Measurements from ENCODE around the gene IL37. TPM values are rescaled to one million over a fixed set of nuclear protein-coding genes. Genes with fewer than 3 reads are reported as not detected.
"Not testable (repeated sequence)": the region's sequence is repeated elsewhere in the genome, so short reads cannot be mapped to it uniquely, and the experiment has no call there.

Gene IL37
- total RNA-seq, 1 donor from 2014 or later: not detected

DNA sequence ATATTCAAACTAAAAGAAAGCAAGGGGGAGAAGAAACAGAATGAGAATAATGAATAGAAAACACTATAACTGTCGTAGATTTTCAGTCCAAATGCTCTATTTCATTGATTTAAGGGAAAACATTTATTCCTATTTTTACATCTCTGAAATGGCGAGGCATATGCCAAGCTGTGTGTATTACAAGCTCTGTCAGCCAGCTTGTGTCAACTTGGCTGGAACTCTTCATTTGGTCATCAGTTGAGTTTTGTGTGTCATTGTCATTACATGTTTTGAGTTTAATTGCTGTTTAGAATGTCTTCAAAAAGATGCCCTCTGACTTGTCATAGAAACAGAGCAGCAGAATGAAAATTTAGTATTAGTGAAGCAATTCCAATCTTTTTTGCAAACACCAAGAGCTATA is 8.1 kb upstream of the IL37 start:
- H3K4me3 ChIP-seq (ENCODE audit: low read depth, low read length): no peak overlapping the region
- no peak for DNase-seq (ENCODE audit: low read depth)
- TF ChIP-seq, protein P1, sequence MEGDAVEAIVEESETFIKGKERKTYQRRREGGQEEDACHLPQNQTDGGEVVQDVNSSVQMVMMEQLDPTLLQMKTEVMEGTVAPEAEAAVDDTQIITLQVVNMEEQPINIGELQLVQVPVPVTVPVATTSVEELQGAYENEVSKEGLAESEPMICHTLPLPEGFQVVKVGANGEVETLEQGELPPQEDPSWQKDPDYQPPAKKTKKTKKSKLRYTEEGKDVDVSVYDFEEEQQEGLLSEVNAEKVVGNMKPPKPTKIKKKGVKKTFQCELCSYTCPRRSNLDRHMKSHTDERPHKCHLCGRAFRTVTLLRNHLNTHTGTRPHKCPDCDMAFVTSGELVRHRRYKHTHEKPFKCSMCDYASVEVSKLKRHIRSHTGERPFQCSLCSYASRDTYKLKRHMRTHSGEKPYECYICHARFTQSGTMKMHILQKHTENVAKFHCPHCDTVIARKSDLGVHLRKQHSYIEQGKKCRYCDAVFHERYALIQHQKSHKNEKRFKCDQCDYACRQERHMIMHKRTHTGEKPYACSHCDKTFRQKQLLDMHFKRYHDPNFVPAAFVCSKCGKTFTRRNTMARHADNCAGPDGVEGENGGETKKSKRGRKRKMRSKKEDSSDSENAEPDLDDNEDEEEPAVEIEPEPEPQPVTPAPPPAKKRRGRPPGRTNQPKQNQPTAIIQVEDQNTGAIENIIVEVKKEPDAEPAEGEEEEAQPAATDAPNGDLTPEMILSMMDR (conservative IDR thresholded peaks at IDR 0.05; ENCODE audit: low read depth, low read length): no peak

DNA sequence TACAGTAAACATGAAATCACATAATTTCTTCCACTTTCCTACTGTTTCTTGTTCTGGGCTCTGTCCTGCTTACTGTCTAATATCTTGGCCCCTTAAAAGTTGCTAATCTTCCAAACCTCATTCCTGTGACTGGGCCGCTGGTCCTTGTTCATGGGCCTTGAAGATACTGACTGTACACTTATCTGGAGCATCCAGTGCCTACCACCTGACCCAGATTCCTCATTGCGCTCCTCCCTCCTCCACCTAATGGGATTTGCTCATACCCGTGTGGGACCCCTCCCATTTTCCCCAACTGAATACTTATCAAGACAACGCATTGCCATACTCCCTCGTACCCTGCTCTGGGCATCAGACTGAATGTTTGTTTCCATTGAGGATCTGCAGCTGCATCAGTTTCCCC is 6.1 kb upstream of the IL37 start:
- no peak overlapping the region for H3K4me3 ChIP-seq (ENCODE audit: low read depth, low read length)
- DNase-seq (ENCODE audit: low read depth): no peak
- TF ChIP-seq, protein P1 (conservative IDR thresholded peaks at IDR 0.05; ENCODE audit: low read depth, low read length): no peak

DNA sequence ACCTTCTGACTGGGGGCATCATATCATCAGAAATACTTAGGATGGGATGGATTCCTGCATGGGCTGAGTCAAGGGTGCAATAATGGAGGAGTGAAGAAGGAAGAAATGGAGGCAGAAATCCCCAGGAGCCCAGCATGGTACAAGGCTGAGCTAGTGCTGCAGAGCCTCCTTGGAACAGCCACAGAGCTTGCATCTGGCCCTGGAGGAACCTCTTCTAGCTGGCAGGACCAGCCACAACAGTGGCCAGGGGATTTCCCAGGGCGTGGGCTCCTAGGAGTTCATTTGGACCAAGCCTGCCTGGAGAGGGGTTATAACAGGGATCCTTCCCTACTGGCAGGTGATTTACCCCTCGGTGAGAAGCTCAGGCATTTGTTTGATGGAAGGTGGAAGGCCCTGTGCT is 4.7 kb upstream of the IL37 start:
- TF ChIP-seq, protein P1 (conservative IDR thresholded peaks at IDR 0.05; ENCODE audit: low read depth, low read length): no peak
- DNase-seq (ENCODE audit: low read depth): no peak
- no peak overlapping the region for H3K4me3 ChIP-seq (ENCODE audit: low read depth, low read length)

DNA sequence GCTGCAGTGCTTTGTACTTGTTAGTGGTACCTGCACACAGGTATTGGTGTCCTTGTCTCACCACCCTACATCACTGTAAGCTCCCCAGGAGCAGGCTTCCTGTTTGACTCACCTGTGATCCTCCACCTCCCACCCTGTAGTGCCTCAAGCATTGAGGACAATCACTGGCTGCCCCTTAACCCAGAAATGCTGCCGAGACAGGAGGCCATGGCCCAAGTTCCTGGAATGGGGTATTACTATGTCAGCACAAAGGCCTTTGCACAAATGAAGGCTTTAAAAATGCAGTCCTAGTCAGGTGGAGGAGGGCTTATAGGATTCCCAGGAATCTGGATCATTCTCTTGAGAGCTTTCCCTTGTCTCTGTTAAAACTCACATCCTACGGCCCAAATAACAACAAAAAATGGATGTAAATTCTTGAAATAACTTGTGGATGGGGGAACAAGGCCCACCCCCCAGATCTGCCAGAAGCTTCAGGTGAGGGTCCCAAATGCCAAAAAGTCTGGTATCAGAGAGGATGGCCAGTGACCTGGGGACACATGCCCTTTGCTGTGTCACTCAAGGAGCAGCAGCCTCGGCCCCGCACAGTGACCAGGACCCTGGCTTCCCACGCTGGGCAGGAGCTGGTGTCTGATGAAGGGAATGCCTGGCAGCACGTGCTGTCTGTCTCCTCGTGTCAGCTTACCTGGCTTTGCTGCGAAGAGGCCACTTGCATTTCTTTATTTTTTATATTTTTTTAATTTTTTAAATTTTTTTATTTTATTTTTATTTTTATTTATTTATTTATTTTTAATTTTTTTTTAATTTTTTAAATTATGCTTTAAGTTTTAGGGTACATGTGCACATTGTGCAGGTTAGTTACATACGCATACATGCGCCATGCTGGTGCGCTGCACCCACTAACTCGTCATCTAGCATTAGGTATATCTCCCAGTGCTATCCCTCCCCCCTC is 3.7 kb upstream of the IL37 start:
- H3K4me3 ChIP-seq (ENCODE audit: low read depth, low read length): no peak overlapping the region
- no peak for DNase-seq (ENCODE audit: low read depth)
- TF ChIP-seq, protein P1 (conservative IDR thresholded peaks at IDR 0.05; ENCODE audit: low read depth, low read length): no peak

DNA sequence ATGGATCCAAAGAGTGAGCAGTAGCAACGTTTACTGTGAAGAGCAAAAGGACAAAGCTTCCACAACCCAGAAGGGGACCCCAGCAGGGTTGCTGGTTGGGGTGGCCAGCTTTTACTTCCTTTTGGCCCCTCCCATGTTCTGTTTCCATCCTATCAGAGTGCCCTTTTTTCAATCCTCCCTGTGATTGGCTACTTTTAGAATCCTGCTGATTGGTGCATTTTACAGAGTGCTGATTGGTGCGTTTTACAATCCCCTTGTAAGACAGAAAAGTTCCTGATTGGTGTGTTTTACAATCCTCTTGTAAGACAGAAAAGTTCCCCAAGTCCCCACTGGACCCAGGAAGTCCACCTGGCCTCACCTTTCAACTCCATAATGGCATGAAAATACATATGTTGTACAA is 2.4 kb upstream of the IL37 start:
- not testable (repeated sequence) for H3K4me3 ChIP-seq (ENCODE audit: low read depth, low read length); DNase-seq (ENCODE audit: low read depth)

DNA sequence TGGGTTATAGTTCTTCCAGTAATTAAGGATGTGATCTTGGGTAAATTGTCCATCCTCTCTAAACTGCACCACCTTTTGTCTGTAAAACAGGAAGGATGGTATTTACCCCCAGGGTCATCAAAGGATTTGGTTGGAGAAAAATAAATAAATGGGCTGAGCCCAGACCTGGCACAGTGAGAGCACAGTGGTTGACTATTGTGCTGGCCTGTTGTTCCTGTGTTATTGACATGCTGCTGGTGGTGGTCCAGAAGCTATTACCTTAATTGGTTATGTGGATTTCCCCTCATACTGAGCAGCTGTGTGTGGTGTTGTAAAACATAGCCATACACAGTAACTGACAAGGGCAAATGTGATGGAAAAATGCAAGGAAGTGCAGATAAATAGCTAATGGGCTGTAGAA is 746 bp upstream of the IL37 start:
- no peak overlapping the region for H3K4me3 ChIP-seq (ENCODE audit: low read depth, low read length)
- DNase-seq (ENCODE audit: low read depth): no peak
- TF ChIP-seq, protein P1 (conservative IDR thresholded peaks at IDR 0.05; ENCODE audit: low read depth, low read length): no peak

DNA sequence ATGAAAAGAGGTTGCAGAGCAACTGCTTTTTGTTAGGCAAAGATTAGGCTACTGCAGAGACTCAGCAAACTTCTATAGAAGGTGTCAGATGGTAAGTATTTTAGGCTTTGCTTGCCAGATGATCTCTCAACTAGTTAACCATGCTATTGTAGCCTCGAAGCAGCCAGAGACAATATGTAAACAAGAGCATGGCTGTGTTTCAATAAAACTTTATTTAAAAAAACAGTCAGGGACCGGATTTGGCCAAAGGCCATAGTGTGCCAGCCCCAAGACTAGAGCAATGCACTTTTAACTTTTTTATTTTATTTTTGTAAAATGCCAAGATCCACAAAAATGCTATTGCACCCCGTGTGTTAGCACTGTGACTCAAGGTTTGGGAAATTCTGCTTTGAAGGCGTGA is 1.4 kb downstream of the IL37 start:
- TF ChIP-seq, protein P1 (conservative IDR thresholded peaks at IDR 0.05; ENCODE audit: low read depth, low read length): no peak
- DNase-seq (ENCODE audit: low read depth): no peak

More for the DNA sequence above, 1.4 kb downstream of the IL37 start:
- no peak overlapping the region for H3K4me3 ChIP-seq (ENCODE audit: low read depth, low read length)
